MV-4-11 (cell line): ENCODE results near the gene TMEM89.

Experiments used
- DNase-seq: peaks from one replicate; lab custom pipeline; 2025; lab: John Stamatoyannopoulos, UW

TMEM89 gene

GRCh38 chr3:48614044-48614443, 7.5 kb downstream of the TMEM89 start:
- peak; percentile 90 for DNase-seq

- DNase-seq, result no peak
Measured at GRCh38 chr3:48612309-48612708, 9.3 kb downstream of the TMEM89 start.

- peak; percentile 87 for DNase-seq
Measured at GRCh38 chr3:48609088-48610005, 12.2 kb downstream of the TMEM89 start, which contains the start of gene UQCRC1. UQCRC1 (minus strand) TSS chr3:48609646; CDS start chr3:48609620, 26 bp downstream.

GRCh38 chr3:48607519-48607918, 14.1 kb downstream of the TMEM89 start:
- no peak for DNase-seq

GRCh38 chr3:48601622-48601994, 20.0 kb downstream of the TMEM89 start:
- DNase-seq, result no peak

- DNase-seq, result no peak
Measured at GRCh38 chr3:48600711-48601621, 20.6 kb downstream of the TMEM89 start.

- no peak for DNase-seq
Measured at GRCh38 chr3:48599509-48600285, 21.9 kb downstream of the TMEM89 start.

- no peak for DNase-seq
Measured at GRCh38 chr3:48599077-48599501, 22.5 kb downstream of the TMEM89 start.

- DNase-seq, result no peak
Measured at GRCh38 chr3:48598323-48599076, 23.1 kb downstream of the TMEM89 start.

- DNase-seq, result no peak
Measured at GRCh38 chr3:48597408-48597800, 24.2 kb downstream of the TMEM89 start.

GRCh38 chr3:48596676-48597407, 24.7 kb downstream of the TMEM89 start:
- DNase-seq, result no peak

- no peak for DNase-seq
Measured at GRCh38 chr3:48596157-48596556, 25.4 kb downstream of the TMEM89 start.

- DNase-seq, result no peak
Measured at GRCh38 chr3:48595526-48596121, 25.9 kb downstream of the TMEM89 start.

- DNase-seq, result no peak
Measured at GRCh38 chr3:48595075-48595525, 26.5 kb downstream of the TMEM89 start, which contains the start of gene COL7A1. COL7A1 (minus strand) TSS chr3:48595329; CDS start chr3:48595159, 170 bp downstream.

- DNase-seq, result no peak
Measured at GRCh38 chr3:48594417-48595049, 27.0 kb downstream of the TMEM89 start.

GRCh38 chr3:48593337-48593736, 28.2 kb downstream of the TMEM89 start:
- no peak for DNase-seq

GRCh38 chr3:48592519-48593087, 29.0 kb downstream of the TMEM89 start:
- DNase-seq, result no peak

GRCh38 chr3:48591886-48592518, 29.6 kb downstream of the TMEM89 start:
- no peak for DNase-seq
